Smooth muscle cell of the coronary artery (primary cell): ENCODE data around the gene LAMTOR4. TPM values are rescaled to one million over a fixed set of nuclear protein-coding genes. Genes with fewer than 3 reads are reported as not detected.

Experiments
- total RNA-seq: library from RNA; depleted of rRNA; stranded (reverse); fragments of >200 nt; gene quantifications from 2 replicates; pipeline ENCODE4 v1.2.3, GENCODE V29; 2014; ENCODE audit warnings: low replicate concordance

The LAMTOR4 gene
- 119 and 142 TPM in 2 replicates for total RNA-seq

GRCh38 chr7:100148559-100149328 is at the start of gene LAMTOR4:
LAMTOR4 (plus strand) TSS chr7:100148918; CDS start chr7:100148973, 55 bp downstream.

DNA sequence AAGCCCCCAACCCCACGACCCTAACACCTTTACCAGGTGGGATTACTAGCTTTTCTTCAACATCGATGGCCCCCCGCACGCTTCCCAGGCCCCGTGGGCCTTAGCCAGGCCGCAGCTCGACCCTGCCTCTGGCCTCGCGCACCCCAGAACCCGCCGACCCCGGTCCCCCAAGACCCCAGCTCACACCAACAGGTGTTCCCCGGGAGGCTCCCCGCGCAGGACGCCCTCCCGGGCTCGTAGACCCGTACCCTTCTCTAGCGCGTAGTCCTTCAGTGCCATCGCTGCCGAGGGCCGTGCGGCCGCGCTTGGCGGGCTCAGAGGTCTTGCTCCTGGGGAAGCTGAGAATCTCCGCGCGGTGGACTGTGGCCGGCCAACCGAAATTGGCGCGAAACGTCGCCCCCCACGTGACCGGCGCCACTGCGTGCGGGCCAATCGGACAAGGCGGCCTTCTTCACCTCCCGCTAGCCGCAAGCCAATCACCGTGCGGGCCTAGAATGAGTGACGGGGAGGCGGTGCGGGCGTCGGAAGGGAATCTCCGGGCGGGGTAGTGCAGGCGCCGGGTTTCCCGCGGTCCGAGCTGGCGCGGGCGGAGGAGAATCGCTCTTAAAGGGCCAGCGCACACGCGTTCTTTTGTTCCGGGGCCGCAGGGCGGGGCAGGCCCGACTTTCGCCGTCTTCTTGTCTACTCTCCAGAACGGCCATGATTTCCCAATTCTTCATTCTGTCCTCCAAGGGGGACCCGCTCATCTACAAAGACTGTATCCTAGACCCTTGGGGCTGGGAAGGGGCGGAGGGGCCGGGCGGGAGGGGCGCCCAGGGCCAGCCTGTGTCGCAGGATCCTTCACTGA is 47.5 kb upstream of the LAMTOR4 start, which contains the start of the genes AP4M1 and MCM7:
Gene AP4M1 (plus strand): TSS at position 628 of the 847 bp plus-strand sequence. CDS start 72 bp downstream, at position 700.
Gene MCM7 (minus strand): TSS at position 382 of the 847 bp plus-strand sequence. CDS start 103 bp downstream, at position 279.

DNA sequence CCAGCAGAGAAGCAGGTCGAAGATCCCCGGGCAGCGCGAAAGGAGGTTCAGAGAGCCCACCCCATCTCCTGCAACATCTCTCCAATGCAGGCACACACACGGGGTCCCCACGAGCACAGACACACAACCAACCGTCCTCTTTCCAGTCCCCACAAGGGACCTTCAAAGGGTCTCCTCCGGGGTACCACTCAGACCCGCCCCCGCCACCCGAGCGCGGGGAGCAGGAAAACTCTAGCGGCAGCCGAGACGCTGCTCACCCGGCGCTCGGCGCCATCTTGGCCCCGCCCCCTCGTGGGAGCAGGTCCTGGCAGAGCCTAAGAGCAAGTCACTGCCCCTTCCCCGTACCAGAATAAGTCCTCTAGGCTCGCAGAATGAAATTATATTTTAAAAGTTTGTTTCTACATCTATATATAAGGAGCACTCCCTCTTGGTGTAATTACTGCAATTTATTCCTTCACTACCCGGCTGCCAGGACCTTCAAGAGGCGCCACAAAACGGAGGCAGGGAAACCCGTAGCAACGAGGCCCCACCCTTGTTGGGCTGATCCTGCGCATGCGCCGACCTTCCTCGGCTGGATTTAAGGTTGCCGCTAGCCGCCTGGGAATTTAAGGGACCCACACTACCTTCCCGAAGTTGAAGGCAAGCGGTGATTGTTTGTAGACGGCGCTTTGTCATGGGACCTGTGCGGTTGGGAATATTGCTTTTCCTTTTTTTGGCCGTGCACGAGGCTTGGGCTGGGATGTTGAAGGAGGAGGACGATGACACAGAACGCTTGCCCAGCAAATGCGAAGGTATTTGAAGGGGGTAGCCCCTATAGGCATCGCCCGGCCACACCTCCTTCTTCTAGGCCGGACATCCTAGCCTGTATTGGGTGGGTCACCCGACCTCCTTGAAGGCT is 29.4 kb upstream of the LAMTOR4 start, which contains the start of the genes CNPY4 and TAF6:
Gene CNPY4 (plus strand): TSS at position 563 of the 898 bp plus-strand sequence. CDS start 111 bp downstream, at position 674.
Gene TAF6 (minus strand): TSS at position 287 of the 898 bp plus-strand sequence. CDS start 5,149 bp downstream, outside the sequence.

GRCh38 chr7:100126931-100127865 is 21.5 kb upstream of the LAMTOR4 start, which contains the start of gene MBLAC1:
MBLAC1 (plus strand) TSS chr7:100126967; CDS start chr7:100127396, 429 bp downstream.

DNA sequence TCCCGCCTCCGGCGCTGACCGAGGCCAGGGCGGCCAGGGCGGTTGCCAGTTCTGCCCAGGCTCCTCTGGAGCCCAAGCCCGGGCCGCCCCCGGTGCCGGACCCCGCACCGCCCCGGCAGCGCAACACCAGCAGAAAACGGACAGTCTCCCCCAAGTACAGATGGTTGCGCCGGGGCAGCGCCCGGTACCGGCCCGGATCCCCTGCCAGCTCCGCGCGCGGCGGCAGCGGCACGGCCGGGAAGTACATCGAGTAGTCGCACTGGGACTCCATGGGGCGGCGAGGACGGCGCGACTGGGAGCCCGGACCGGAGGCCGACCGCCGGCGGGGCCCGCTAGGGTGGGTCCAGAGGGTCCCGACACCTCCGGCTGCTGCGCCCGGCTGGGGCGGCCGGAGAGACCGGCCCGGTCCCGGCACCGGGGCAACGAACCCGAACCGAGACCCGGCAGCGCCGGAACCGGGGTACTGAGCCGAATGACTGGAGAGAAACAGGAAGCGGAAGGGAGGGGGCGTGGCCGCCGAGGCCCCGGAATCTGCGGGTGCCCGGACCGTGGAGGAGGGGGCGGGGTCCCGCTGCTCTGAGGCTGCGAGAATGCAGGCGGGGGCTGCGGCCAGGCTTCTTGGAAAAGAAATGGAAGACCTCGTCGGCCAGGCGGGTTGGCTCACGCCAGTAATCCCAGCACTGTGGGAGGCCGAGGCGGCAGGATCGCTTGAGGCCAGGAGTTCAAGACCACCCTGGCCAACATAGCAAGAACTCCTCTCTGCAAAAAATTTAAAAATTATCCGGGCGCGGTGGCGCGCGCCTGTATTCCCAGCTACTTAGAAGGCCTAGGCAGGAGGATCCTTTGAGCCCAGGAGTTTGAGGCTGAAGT is 9.7 kb downstream of the LAMTOR4 start, which contains the start of gene TRAPPC14:
Gene TRAPPC14 (minus strand): TSS at position 495 of the 870 bp plus-strand sequence. CDS start 224 bp downstream, at position 271.

GRCh38 chr7:100177045-100178001 is 28.6 kb downstream of the LAMTOR4 start, which contains the start of the genes GPC2 and STAG3:
GPC2 (minus strand) TSS chr7:100177381; CDS start chr7:100177199, 182 bp downstream.
STAG3 (plus strand) TSS chr7:100177918; CDS start chr7:100180557, 2,639 bp downstream.

Other genes starting within 250 kb of the LAMTOR4 start
- 21.2 and 32.1 TPM in 2 replicates for gene TRIM4, start 229.4 kb upstream of the LAMTOR4 start, total RNA-seq
- not detected in 2 replicates for gene GJC3, start 219.3 kb upstream of the LAMTOR4 start, total RNA-seq
- 0.30 TPM in 1 of 2 replicates, not detected in the other for gene AZGP1, start 172.9 kb upstream of the LAMTOR4 start, total RNA-seq
- gene ZKSCAN1, start 133.3 kb upstream of the LAMTOR4 start, total RNA-seq = 33.1 and 37.3 TPM in 2 replicates
- gene ZSCAN21, start 99.1 kb upstream of the LAMTOR4 start, total RNA-seq = 8.2 and 9.8 TPM in 2 replicates
- 11.8 and 19.1 TPM in 2 replicates for gene ZNF3, start 67.2 kb upstream of the LAMTOR4 start, total RNA-seq
- gene COPS6, start 59.9 kb upstream of the LAMTOR4 start, total RNA-seq = 77.9 and 108 TPM in 2 replicates
- 23.5 and 39.1 TPM in 2 replicates for gene MCM7, start 47.5 kb upstream of the LAMTOR4 start, total RNA-seq
- 15.3 and 19.6 TPM in 2 replicates for gene AP4M1, start 47.3 kb upstream of the LAMTOR4 start, total RNA-seq
- gene TAF6, start 29.6 kb upstream of the LAMTOR4 start, total RNA-seq = 13.3 and 25.1 TPM in 2 replicates
- gene CNPY4, start 29.3 kb upstream of the LAMTOR4 start, total RNA-seq = 34.4 and 67.6 TPM in 2 replicates
- gene MBLAC1, start 22.0 kb upstream of the LAMTOR4 start, total RNA-seq = 1.4 and 2.2 TPM in 2 replicates
- gene TRAPPC14, start 9.8 kb downstream of the LAMTOR4 start, total RNA-seq = 3.0 and 4.4 TPM in 2 replicates
- 1.5 and 2.3 TPM in 2 replicates for gene GAL3ST4, start 19.7 kb downstream of the LAMTOR4 start, total RNA-seq
- 1.4 and 3.1 TPM in 2 replicates for gene GPC2, start 28.5 kb downstream of the LAMTOR4 start, total RNA-seq
- gene STAG3, start 29.0 kb downstream of the LAMTOR4 start, total RNA-seq = 0.30 and 1.4 TPM in 2 replicates
- gene PVRIG, start 71.0 kb downstream of the LAMTOR4 start, total RNA-seq = not detected in 2 replicates
- not detected in 2 replicates for gene SPDYE3, start 158.8 kb downstream of the LAMTOR4 start, total RNA-seq
- 3.4 and 8.5 TPM in 2 replicates for gene PILRB, start 209.2 kb downstream of the LAMTOR4 start, total RNA-seq
- 0.82 TPM in 1 of 2 replicates, not detected in the other for gene PILRA, start 224.6 kb downstream of the LAMTOR4 start, total RNA-seq